GM23338 (cell line): Measurements from ENCODE around the gene PPP2R2D. TPM values are rescaled to one million over a fixed set of nuclear protein-coding genes. Genes with fewer than 3 reads are reported as not detected.
"Not testable (repeated sequence)": the region's sequence is repeated elsewhere in the genome, so short reads cannot be mapped to it uniquely, and the experiment has no call there.

Source experiments
- ATAC-seq: fragments of 200-7000 bp; cut with Tn5 transposase; 3 replicates; pipeline ENCODE4 v1.9.1; 2020
- DNase-seq: peaks from one replicate; pipeline ENCODE4 v3.0.0-alpha.2; 2015; ENCODE audit warnings: low spot score
- H2AFZ ChIP-seq: fragments of 200-600 bp; sonication (generic); 2 replicates; pipeline ENCODE4 v1.8.0; 2016; ENCODE audit warnings: antibody characterized with exemption, mild to moderate bottlenecking, moderate library complexity
- H3F3A ChIP-seq: fragments of 200-600 bp; sonication (generic); replicated peaks from 2 replicates; pipeline ENCODE4 v1.8.0; 2017; ENCODE audit warnings: antibody characterized with exemption, mixed run types, low read depth
- H3K27ac ChIP-seq: fragments of 200-600 bp; sonication (generic); 2 replicates; pipeline ENCODE4 v1.6.1; 2016; ENCODE audit warnings: low read depth
- H3K27me3 ChIP-seq: fragments of 200-600 bp; sonication (generic); 2 replicates; pipeline ENCODE4 v1.8.0; 2016; ENCODE audit warnings: mild to moderate bottlenecking, mixed run types, moderate library complexity; ENCODE audit not compliant: insufficient read depth
- H3K36me3 ChIP-seq: fragments of 200-600 bp; sonication (generic); 2 replicates; pipeline ENCODE4 v1.8.0; 2016; ENCODE audit warnings: mild to moderate bottlenecking; ENCODE audit not compliant: insufficient read depth
- H3K4me1 ChIP-seq: fragments of 200-600 bp; sonication (generic); 2 replicates; pipeline ENCODE4 v1.8.0; 2016; ENCODE audit warnings: mild to moderate bottlenecking, moderate library complexity; ENCODE audit not compliant: insufficient read depth
- H3K4me2 ChIP-seq: fragments of 200-600 bp; sonication (generic); 2 replicates; pipeline ENCODE4 v1.7.1; 2017; ENCODE audit warnings: mixed run types
- H3K4me3 ChIP-seq: fragments of 200-600 bp; sonication (generic); 2 replicates; pipeline ENCODE4 v1.6.1; 2016; ENCODE audit warnings: mixed run types
- H3K79me2 ChIP-seq: fragments of 200-600 bp; sonication (generic); replicated peaks from 2 replicates; pipeline ENCODE4 v1.8.0; 2017; ENCODE audit warnings: mild to moderate bottlenecking; ENCODE audit not compliant: insufficient read depth
- H3K9me2 ChIP-seq: fragments of 200-600 bp; sonication (generic); 2 replicates; pipeline ENCODE4 v1.8.0; 2017; ENCODE audit not compliant: insufficient read depth
- H4K20me1 ChIP-seq: fragments of 200-600 bp; sonication (generic); replicated peaks from 2 replicates; pipeline ENCODE4 v1.8.0; 2017; ENCODE audit warnings: mild to moderate bottlenecking; ENCODE audit not compliant: insufficient read depth
- H3K27ac Mint-ChIP-seq: 2 replicates; pipeline ENCODE4 v1.8.0; 2020; ENCODE audit warnings: inconsistent platforms, mild to moderate bottlenecking, moderate library complexity, mixed read lengths
- H3K27me3 Mint-ChIP-seq: 3 replicates; pipeline ENCODE4 v1.8.0; 2022; ENCODE audit warnings: low read depth, mild to moderate bottlenecking, moderate library complexity, mixed read lengths, inconsistent platforms; ENCODE audit not compliant: insufficient read depth, poor library complexity
- H3K36me3 Mint-ChIP-seq: 3 replicates; pipeline ENCODE4 v1.8.0; 2021; ENCODE audit warnings: low read depth, mild to moderate bottlenecking, inconsistent platforms, moderate library complexity, mixed read lengths
- H3K4me1 Mint-ChIP-seq: 3 replicates; pipeline ENCODE4 v1.8.0; 2020; ENCODE audit warnings: mild to moderate bottlenecking, inconsistent platforms, mixed read lengths
- H3K4me3 Mint-ChIP-seq: 3 replicates; pipeline ENCODE4 v1.8.0; 2021; ENCODE audit warnings: moderate library complexity, mild to moderate bottlenecking, inconsistent platforms, mixed read lengths
- H3K9me3 Mint-ChIP-seq: 3 replicates; pipeline ENCODE4 v1.8.0; 2020; ENCODE audit warnings: moderate library complexity, mild to moderate bottlenecking, inconsistent platforms, mixed read lengths
- CTCF ChIP-seq, 2 experiments: fragments of 200-600 bp in 1 of 2; sonication (generic) in 1 of 2; conservative IDR thresholded peaks; 2 replicates each; pipeline versions ENCODE4 v1.5.1 to v1.6.1; 2016 to 2017; ENCODE audit warnings: antibody characterized with exemption in 2 of 2, low read depth in 2 of 2, mild to moderate bottlenecking in 2 of 2, moderate library complexity in 1 of 2
- EZH2 ChIP-seq: fragments of 200-600 bp; sonication (generic); IDR thresholded peaks from one replicate; pipeline ENCODE4 v1.8.0; 2017; ENCODE audit warnings: antibody characterized with exemption, mild to moderate bottlenecking, low read depth; ENCODE audit not compliant: unreplicated experiment
- STAT1 ChIP-seq: IDR thresholded peaks from one replicate; pipeline ENCODE4 v1.6.1; 2016; ENCODE audit warnings: antibody characterized with exemption; ENCODE audit not compliant: unreplicated experiment
- ZNF114 ChIP-seq: fragments of 250-450 bp; sonication (Bioruptor Pico); IDR thresholded peaks from 2 replicates; pipeline ENCODE4 v1.5.0; 2020; ENCODE audit warnings: mild to moderate bottlenecking, moderate library complexity
- polyA plus RNA-seq: library from polyadenylated mRNA; unstranded; fragments of >200 nt; fragmentation: Nextera tagmentation; extraction: Ambion mirVana; gene quantifications from 2 replicates; pipeline ENCODE4 v1.2.1, GENCODE V29; 2016
- total RNA-seq: library from RNA; depleted of rRNA; stranded (reverse); fragments of >200 nt; shearing (Covaris generic); gene quantifications from 2 replicates; pipeline ENCODE4 v1.2.3, GENCODE V29; 2014

The PPP2R2D gene
- total and polyA plus RNA-seq, 2 experiments from 2014 or later = 28.8 to 33.7 TPM

GRCh38 chr10:131982796-131983195 lies 82.0 kb downstream of the PPP2R2D start:
- Histone ChIP-seq H3K27me3 (peaks cover 55% of the 10 kb centered on the region), H3K4me3 (peak overlapping the region; percentile 51), H3K4me2 (peak overlapping the region; percentile 71), H3K9me2 (no peaks in the 10 kb centered on the region), H3F3A (no peaks in the 10 kb centered on the region; the same call in 1 of the 2 replicates), H3K4me1 (peaks cover 27% of the 10 kb centered on the region), H4K20me1 (peaks cover 21% of the 10 kb centered on the region), H3K27ac (no peak overlapping the region), H2AFZ (peak overlapping the region; percentile 81; the same call in 1 of the 2 replicates), H3K36me3 (no peaks in the 10 kb centered on the region), H3K79me2 (peaks cover 13% of the 10 kb centered on the region)
- Mint-ChIP-seq H3K36me3 (peaks cover 16% of the 10 kb centered on the region), H3K4me3 (peak overlapping the region; percentile 62), H3K4me1 (peaks cover 25% of the 10 kb centered on the region), H3K9me3 (peaks cover 21% of the 10 kb centered on the region; the same call in 2 of the 3 replicates), H3K27me3 (peaks cover 35% of the 10 kb centered on the region), H3K27ac (no peak overlapping the region)
- peak; percentile 23 for TF ChIP-seq EZH2
- no peak for TF ChIP-seq STAT1
- DNase-seq (peak; percentile 41), ATAC-seq (no peak)

DNA sequence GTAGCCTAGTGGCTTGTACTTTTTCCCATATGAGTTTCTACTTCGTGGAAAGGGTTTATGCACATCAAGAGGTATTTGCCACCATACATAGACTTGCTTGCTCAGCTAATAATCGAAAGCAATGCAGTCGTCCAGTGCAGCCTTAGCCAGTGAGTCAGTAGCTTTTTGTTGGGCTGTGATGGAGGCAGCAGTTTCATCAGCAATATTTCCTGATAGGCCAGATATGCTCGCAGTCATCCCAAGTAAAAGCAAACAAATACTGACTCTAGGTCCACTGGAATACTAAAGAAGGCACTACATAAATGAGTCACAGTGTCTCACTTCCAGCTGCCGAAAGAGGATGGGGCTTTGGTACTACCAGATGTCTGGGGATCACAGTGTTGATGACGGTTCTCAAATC lies 83.0 kb downstream of the PPP2R2D start:
- Histone ChIP-seq H3K27ac (no peak overlapping the region), H3K27me3 (peaks cover 55% of the 10 kb centered on the region), H3K79me2 (peaks cover 13% of the 10 kb centered on the region), H3K36me3 (no peaks in the 10 kb centered on the region), H4K20me1 (peaks cover 15% of the 10 kb centered on the region), H3K4me3 (no peak overlapping the region), H3K9me2 (no peaks in the 10 kb centered on the region), H3F3A (no peaks in the 10 kb centered on the region; the same call in 1 of the 2 replicates), H3K4me2 (no peak overlapping the region), H3K4me1 (peaks cover 18% of the 10 kb centered on the region), H2AFZ (no peak overlapping the region)
- no peak overlapping the region for H3K4me3 Mint-ChIP-seq
- peaks cover 17% of the 10 kb centered on the region for H3K4me1 Mint-ChIP-seq
- TF ChIP-seq ZNF114 (CRISPR knock-in tag) = no peak
- DNase-seq (no peak), ATAC-seq (no peak)
- peaks cover 14% of the 10 kb centered on the region for H3K36me3 Mint-ChIP-seq
- peaks cover 29% of the 10 kb centered on the region; the same call in 2 of the 3 replicates for H3K9me3 Mint-ChIP-seq
- no peak overlapping the region for H3K27ac Mint-ChIP-seq
- H3K27me3 Mint-ChIP-seq = peaks cover 35% of the 10 kb centered on the region

- not testable (repeated sequence) for H3K4me1 Mint-ChIP-seq, H3K4me2 ChIP-seq, H2AFZ ChIP-seq, H3K4me3 ChIP-seq, H3K79me2 ChIP-seq, H3K27ac ChIP-seq, ATAC-seq, H3K27ac Mint-ChIP-seq, H3K9me2 ChIP-seq, H3K36me3 ChIP-seq, H3K4me3 Mint-ChIP-seq, H4K20me1 ChIP-seq, DNase-seq, H3K4me1 ChIP-seq, H3F3A ChIP-seq
- Mint-ChIP-seq H3K9me3 (peaks cover 29% of the 10 kb centered on the region; the same call in 2 of the 3 replicates), H3K27me3 (peaks cover 22% of the 10 kb centered on the region), H3K36me3 (peaks cover 14% of the 10 kb centered on the region)
- TF ChIP-seq CTCF (conservative IDR thresholded peaks at IDR 0.05; ENCODE audit: low read depth in 2 of 2) = peak; percentile 42 to 58
- H3K27me3 ChIP-seq = peaks cover 31% of the 10 kb centered on the region
Measured at GRCh38 chr10:131986851-131987250, 86.0 kb downstream of the PPP2R2D start.

DNA sequence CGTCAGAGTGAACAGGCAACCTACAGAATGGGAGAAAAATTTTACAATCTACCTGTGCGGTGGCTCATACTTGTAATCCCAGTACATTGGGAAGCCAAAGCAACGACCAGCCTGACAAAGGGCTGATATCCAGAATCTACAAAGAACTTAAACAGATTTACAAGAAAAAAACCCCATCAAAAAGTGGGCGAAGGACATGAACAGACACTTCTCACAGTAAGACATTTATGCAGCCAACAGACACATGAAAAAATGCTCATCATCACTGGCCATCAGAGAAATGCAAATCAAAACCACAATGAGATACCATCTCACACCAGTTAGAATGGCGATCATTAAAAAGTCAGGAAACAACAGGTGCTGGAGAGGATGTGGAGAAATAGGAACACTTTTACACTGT lies 86.5 kb downstream of the PPP2R2D start:
- not testable (repeated sequence) for H2AFZ ChIP-seq, H3K36me3 ChIP-seq, DNase-seq, H3K27ac Mint-ChIP-seq, H3K4me2 ChIP-seq, H3K9me2 ChIP-seq, H4K20me1 ChIP-seq, H3K4me3 Mint-ChIP-seq, H3F3A ChIP-seq, ATAC-seq, H3K27ac ChIP-seq, H3K4me1 ChIP-seq, H3K4me1 Mint-ChIP-seq, H3K79me2 ChIP-seq, H3K4me3 ChIP-seq
- Mint-ChIP-seq H3K36me3 (peaks cover 14% of the 10 kb centered on the region), H3K27me3 (peaks cover 20% of the 10 kb centered on the region), H3K9me3 (peaks cover 29% of the 10 kb centered on the region; the same call in 2 of the 3 replicates)
- H3K27me3 ChIP-seq = peaks cover 28% of the 10 kb centered on the region

- not testable (repeated sequence) for H3K27ac ChIP-seq, H3K4me1 ChIP-seq, H3K4me3 ChIP-seq, H3K4me3 Mint-ChIP-seq, H3K9me2 ChIP-seq, H3K79me2 ChIP-seq, H3K4me1 Mint-ChIP-seq, H3K36me3 ChIP-seq, H3K4me2 ChIP-seq, DNase-seq, H3F3A ChIP-seq, H2AFZ ChIP-seq, H3K27ac Mint-ChIP-seq, ATAC-seq, H4K20me1 ChIP-seq
- peaks cover 19% of the 10 kb centered on the region for H3K27me3 Mint-ChIP-seq
- peaks cover 14% of the 10 kb centered on the region for H3K36me3 Mint-ChIP-seq
- peaks cover 29% of the 10 kb centered on the region; the same call in 2 of the 3 replicates for H3K9me3 Mint-ChIP-seq
- peaks cover 23% of the 10 kb centered on the region for H3K27me3 ChIP-seq
Measured at GRCh38 chr10:131987786-131988185, 87.0 kb downstream of the PPP2R2D start.
